Stimulated activated CD8-positive, alpha-beta memory T cell treated with anti-CD3 and anti-CD28 coated beads, Interleukin-4, amount 100 ng/mL, for 24 hours (primary cell): ENCODE results near the gene GBP2.

ENCODE experiments used
- DNase-seq: peaks from one replicate; pipeline ENCODE4 v3.0.0-alpha.2; 2020; ENCODE audit warnings: low read depth

Gene GBP2

DNA sequence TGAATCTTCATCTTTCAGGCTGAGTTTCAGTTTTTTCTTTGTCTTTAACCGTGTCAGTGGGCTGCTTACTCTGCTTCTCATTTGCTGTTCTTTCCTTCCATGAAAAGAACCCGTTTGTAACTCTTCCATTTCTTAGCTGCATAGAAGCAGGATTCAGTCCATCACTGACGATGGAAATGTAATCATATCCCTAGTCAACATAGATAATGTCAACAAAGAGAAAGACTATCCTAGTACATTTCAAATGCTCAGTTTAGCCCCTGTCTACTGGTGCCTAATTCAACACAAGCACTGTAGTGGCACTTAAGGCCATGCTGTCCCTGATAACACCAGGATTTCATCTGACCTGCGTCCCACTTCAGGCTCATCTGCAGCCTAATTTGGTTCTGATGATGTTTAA lies 61.3 kb downstream of the GBP2 start:
- DNase-seq = no peak

DNA sequence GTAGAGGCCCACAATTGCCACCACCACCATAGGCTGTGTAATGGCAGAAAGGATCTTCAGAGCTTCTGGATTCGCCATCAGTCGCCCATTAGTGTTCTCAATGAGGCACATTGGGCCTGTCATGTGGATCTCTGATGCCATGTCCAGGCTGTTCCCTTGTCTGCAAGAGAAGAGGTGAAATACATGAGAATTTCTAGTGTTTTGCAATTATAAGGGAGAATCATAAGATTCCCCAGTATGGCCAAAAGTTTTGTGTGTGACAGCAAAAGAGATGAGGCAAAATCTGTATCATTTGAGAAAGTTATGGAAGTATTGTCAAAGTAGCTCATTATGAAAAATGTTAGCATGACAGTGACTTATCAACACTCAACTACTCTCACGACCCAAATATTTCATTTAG lies 62.8 kb downstream of the GBP2 start:
- no peak for DNase-seq

DNA sequence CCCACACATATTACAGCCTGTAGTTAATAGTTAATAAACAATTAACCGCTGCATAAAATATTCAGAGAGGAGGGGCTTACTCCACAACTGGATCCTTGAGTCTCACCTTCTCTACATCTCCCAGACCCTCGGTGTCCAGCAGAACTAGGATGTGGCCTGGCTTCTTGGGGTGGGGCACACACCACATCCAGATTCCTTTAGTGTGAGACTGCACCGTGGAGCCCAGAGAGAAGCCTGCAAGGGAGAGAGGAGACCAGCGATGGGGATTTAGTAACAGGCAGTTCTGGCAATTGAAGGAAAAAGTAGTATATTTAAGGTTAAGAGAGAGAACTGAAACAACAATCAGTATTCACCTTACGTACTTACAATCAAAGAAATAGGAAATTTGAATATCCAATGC lies 65.8 kb downstream of the GBP2 start:
- DNase-seq = no peak
